OCI-LY7 (cell line): ENCODE data around the gene CRYZL1. TPM values are rescaled to one million over a fixed set of nuclear protein-coding genes. Genes with fewer than 3 reads are reported as not detected.
"Not testable (repeated sequence)": the region's sequence is repeated elsewhere in the genome, so short reads cannot be mapped to it uniquely, and the experiment has no call there.

ENCODE experiments used
- BruUV-seq: library from RNA; stranded (reverse); fragments of 400-500 nt; replicated peaks from 2 replicates; lab custom pipeline; 2021; lab: Mats Ljungman, UMichigan
- CTCF ChIA-PET: fragments of 300-600 bp; sonication (Branson Sonifier 250); formaldehyde crosslinking; loops from one replicate; lab custom pipeline; 2022; ENCODE audit warnings: antibody characterized with exemption; ENCODE audit not compliant: unreplicated experiment; lab: Charles Lee
- POLR2A ChIA-PET: fragments of 300-600 bp; sonication (Branson Sonifier 250); formaldehyde crosslinking; loops from one replicate; lab custom pipeline; 2022; ENCODE audit warnings: antibody characterized with exemption; lab: Charles Lee
- DNase-seq: peaks from one replicate; pipeline ENCODE4 v3.0.0-alpha.2; 2015; ENCODE audit warnings: low spot score
- H2AFZ ChIP-seq: fragments of 200-600 bp; sonication (generic), shearing (Covaris generic); 2 replicates; pipeline ENCODE4 v1.6.1; 2014; ENCODE audit warnings: mild to moderate bottlenecking, antibody characterized with exemption, low read length, moderate library complexity
- H3K27ac ChIP-seq: fragments of 200-600 bp; sonication (generic); 2 replicates; pipeline ENCODE4 v1.5.1; 2014; ENCODE audit warnings: mixed run types, low read depth, mild to moderate bottlenecking, moderate library complexity, low read length, inconsistent platforms; ENCODE audit not compliant: poor library complexity, severe bottlenecking
- H3K36me3 ChIP-seq: fragments of 200-600 bp; sonication (generic); 2 replicates; pipeline ENCODE4 v1.6.1; 2014; ENCODE audit warnings: mild to moderate bottlenecking, antibody characterized with exemption, low read length, moderate library complexity, mixed read lengths; ENCODE audit not compliant: insufficient read depth
- H3K4me1 ChIP-seq: fragments of 200-600 bp; sonication (generic); 2 replicates; pipeline ENCODE4 v1.5.1; 2014; ENCODE audit warnings: mild to moderate bottlenecking, low read length; ENCODE audit not compliant: insufficient read depth, poor library complexity, severe bottlenecking
- H3K4me2 ChIP-seq: fragments of 200-600 bp; sonication (generic); 2 replicates; pipeline ENCODE4 v1.6.1; 2014; ENCODE audit warnings: mild to moderate bottlenecking, low read length
- H3K4me3 ChIP-seq: fragments of 200-600 bp; sonication (generic); 2 replicates; pipeline ENCODE4 v1.5.1; 2014; ENCODE audit warnings: mild to moderate bottlenecking, low read depth, low read length; ENCODE audit not compliant: poor library complexity, severe bottlenecking
- H3K79me2 ChIP-seq: fragments of 200-600 bp; sonication (generic); 2 replicates; pipeline ENCODE4 v1.6.1; 2016; ENCODE audit warnings: low read depth, mild to moderate bottlenecking, low read length, moderate library complexity, mixed read lengths; ENCODE audit not compliant: insufficient read depth
- H3K9me2 ChIP-seq: fragments of 200-600 bp; sonication (generic); 2 replicates; pipeline ENCODE4 v1.6.1; 2016; ENCODE audit warnings: mild to moderate bottlenecking, low read length, mixed read lengths; ENCODE audit not compliant: insufficient read depth
- H3K9me3 ChIP-seq: fragments of 200-600 bp; sonication (generic); 2 replicates; pipeline ENCODE4 v1.6.1; 2014; ENCODE audit warnings: mild to moderate bottlenecking, mixed run types, low read length, mixed read lengths
- H4K20me1 ChIP-seq: fragments of 200-600 bp; sonication (generic); 2 replicates; pipeline ENCODE4 v1.6.1; 2014; ENCODE audit warnings: mild to moderate bottlenecking, antibody characterized with exemption, low read length, moderate library complexity, mixed read lengths; ENCODE audit not compliant: insufficient read depth
- CTCF ChIP-seq: fragments of 200-600 bp; sonication (generic); conservative IDR thresholded peaks from 2 replicates; pipeline ENCODE4 v1.5.1; 2014; ENCODE audit warnings: mild to moderate bottlenecking, antibody characterized with exemption, low read length, moderate library complexity, mixed read lengths
- EZH2phosphoT487 ChIP-seq: fragments of 200-600 bp; sonication (generic); IDR thresholded peaks from 2 replicates; pipeline ENCODE4 v1.6.1; 2018; ENCODE audit warnings: low read depth, borderline replicate concordance, mild to moderate bottlenecking, mixed run types, antibody characterized with exemption, low read length, moderate library complexity, mixed read lengths
- intact Hi-C: fragments of 100-400 bp; cut with micrococcal nuclease; formaldehyde crosslinking; loops from one replicate; pipeline ENCODE4 v1.10.0; 2022; ENCODE audit not compliant: unreplicated experiment
- total RNA-seq, 2 experiments: library from RNA; depleted of rRNA in 1 of 2; stranded (reverse); fragments of >200 nt in 1 of 2; shearing (Covaris generic) in 1 of 2; gene quantifications; 2 replicates each; pipeline ENCODE4 v1.2.3, GENCODE V29; 2014 to 2022

CRYZL1 gene
- total RNA-seq, 2 experiments from 2014 or later = 26.4 to 37.9 TPM

GRCh38 chr21:33640697-33641351 is 717 bp downstream of the CRYZL1 start:
- H3K9me3 ChIP-seq = no peaks in the 10 kb centered on the region
- peak overlapping the region; percentile 75 for H2AFZ ChIP-seq
- DNase-seq = peak; percentile 20
- BruUV-seq = TSS peak; percentile 81
- peak overlapping the region; percentile 100 for H3K4me2 ChIP-seq
- H3K36me3 ChIP-seq = no peaks in the 10 kb centered on the region
- H3K79me2 ChIP-seq = peaks cover 11% of the 10 kb centered on the region; the same call in 1 of the 2 replicates
- POLR2A ChIA-PET = interaction anchor here (0.9 to 1.9 kb wide), 3 partner anchors 16 to 52 kb away, joined by 3 to 6 read pairs (median 3); partner anchors contain the start of gene DONSON
- no peaks in the 10 kb centered on the region for H3K9me2 ChIP-seq
- intact Hi-C loops = loop anchor here (2.0 to 5.0 kb wide), 3 partner anchors 98 to 431 kb away; partner anchors contain the start of genes GART, MRPS6, SLC5A3 and SON
- no peak for TF ChIP-seq CTCF
- no peak for TF ChIP-seq EZH2phosphoT487
- CTCF ChIA-PET = no interaction called here
- H3K4me1 ChIP-seq = peaks cover 15% of the 10 kb centered on the region
- H3K27ac ChIP-seq = peak overlapping the region; percentile 15
- peak overlapping the region; percentile 83 for H3K4me3 ChIP-seq
- H4K20me1 ChIP-seq = no peaks in the 10 kb centered on the region

GRCh38 chr21:33634254-33634653 is 7.3 kb downstream of the CRYZL1 start:
- BruUV-seq = no TSS peak
- no peak for DNase-seq
- H3K9me3 ChIP-seq = no peaks in the 10 kb centered on the region
- intact Hi-C loops = no loop called here
- no peaks in the 10 kb centered on the region for H3K9me2 ChIP-seq
- no peak overlapping the region for H3K4me2 ChIP-seq
- no peaks in the 10 kb centered on the region for H4K20me1 ChIP-seq
- no peak for TF ChIP-seq CTCF
- no peak for TF ChIP-seq EZH2phosphoT487
- no peak overlapping the region for H3K27ac ChIP-seq
- ChIA-PET CTCF (no interaction called here), POLR2A (no interaction called here)
- H3K4me1 ChIP-seq = no peaks in the 10 kb centered on the region
- H3K4me3 ChIP-seq = no peak overlapping the region
- H2AFZ ChIP-seq = no peak overlapping the region
- no peaks in the 10 kb centered on the region; the same call in 1 of the 2 replicates for H3K79me2 ChIP-seq
- peaks cover 18% of the 10 kb centered on the region for H3K36me3 ChIP-seq

GRCh38 chr21:33626151-33626550 is 15.4 kb downstream of the CRYZL1 start:
- H3K9me3 ChIP-seq, H2AFZ ChIP-seq, DNase-seq, BruUV-seq, H3K4me1 ChIP-seq, CTCF ChIA-PET, intact Hi-C loops, H4K20me1 ChIP-seq, H3K9me2 ChIP-seq, H3K4me3 ChIP-seq, H3K4me2 ChIP-seq, H3K79me2 ChIP-seq, H3K27ac ChIP-seq: not testable (repeated sequence)
- POLR2A ChIA-PET = interaction anchor here (0.6 kb wide), 1 partner anchor 996 kb away, joined by 5 read pairs; no protein-coding TSS in a partner anchor
- H3K36me3 ChIP-seq = peaks cover 32% of the 10 kb centered on the region
